ENCODE results near the gene GPX5.

GPX5 gene

GRCh38 chr6:28488916-28489365 is 36.7 kb upstream of the GPX5 start:
- Histone ChIP-seq H3K27me3 (ENCODE audit: insufficient read depth, poor library complexity, severe bottlenecking) (peaks cover 2% of the 10 kb centered on the region), H3K27ac (replicated peaks) (peak overlapping the region; percentile 40; the same call in 1 of the 2 replicates), H3K4me3 (replicated peaks; ENCODE audit: insufficient read depth, low read length) (peak overlapping the region; percentile 51)
- peak in 1 of 2 experiments; percentile 30 for DNase-seq (ENCODE audit: low read depth in 1 of 2, low spot score in 1 of 2)
- TF ChIP-seq POLR2AphosphoS5 (IDR thresholded peaks at IDR 0.05; ENCODE audit: low read depth) (no peak), GABPA (IDR thresholded peaks at IDR 0.05; ENCODE audit: low read depth) (no peak), CTCF (IDR thresholded peaks at IDR 0.05; ENCODE audit: insufficient read depth, low read length) (no peak), REST (IDR thresholded peaks at IDR 0.05; ENCODE audit: insufficient replicate concordance, low read depth) (no peak)

- H3K4me3 ChIP-seq (replicated peaks; ENCODE audit: insufficient read depth, low read length), result peak overlapping the region; percentile 51
- no peak for TF ChIP-seq POLR2AphosphoS5 (IDR thresholded peaks at IDR 0.05; ENCODE audit: low read depth)
- TF ChIP-seq REST (IDR thresholded peaks at IDR 0.05; ENCODE audit: insufficient replicate concordance, low read depth), result no peak
- TF ChIP-seq SPI1 (IDR thresholded peaks at IDR 0.05; ENCODE audit: borderline replicate concordance, low read depth), result no peak
- TF ChIP-seq CTCF (IDR thresholded peaks at IDR 0.05; ENCODE audit: insufficient read depth, low read length), result no peak
- TF ChIP-seq GABPA (IDR thresholded peaks at IDR 0.05; ENCODE audit: low read depth), result no peak
- DNase-seq (ENCODE audit: low read depth in 1 of 2, low spot score in 1 of 2), result peak; percentile 36 to 55
- peak overlapping the region; percentile 43 for H3K27ac ChIP-seq (replicated peaks)
- H3K27me3 ChIP-seq (ENCODE audit: insufficient read depth, poor library complexity, severe bottlenecking), result peaks cover 2% of the 10 kb centered on the region
These were observed 36.1 kb upstream of the GPX5 start for GRCh38 chr6:28489366-28490204.

GRCh38 chr6:28490205-28490890 is 35.3 kb upstream of the GPX5 start:
- DNase-seq (ENCODE audit: low read depth in 1 of 2, low spot score in 1 of 2), result no peak
- Histone ChIP-seq H3K27me3 (ENCODE audit: insufficient read depth, poor library complexity, severe bottlenecking) (peaks cover 2% of the 10 kb centered on the region), H3K27ac (replicated peaks) (no peak overlapping the region; the same call in 1 of the 2 replicates), H3K4me3 (replicated peaks; ENCODE audit: insufficient read depth, low read length) (peak overlapping the region; percentile 51)
- TF ChIP-seq GABPA (IDR thresholded peaks at IDR 0.05; ENCODE audit: low read depth), result no peak
- TF ChIP-seq POLR2AphosphoS5 (IDR thresholded peaks at IDR 0.05; ENCODE audit: low read depth), result no peak
- TF ChIP-seq REST (IDR thresholded peaks at IDR 0.05; ENCODE audit: insufficient replicate concordance, low read depth), result no peak
- no peak for TF ChIP-seq SPI1 (IDR thresholded peaks at IDR 0.05; ENCODE audit: borderline replicate concordance, low read depth)
- no peak for TF ChIP-seq CTCF (IDR thresholded peaks at IDR 0.05; ENCODE audit: insufficient read depth, low read length)

Data from HL-60 (cell line).